HG03064 (cell line): ENCODE measurements around the gene EXD2.

ENCODE experiments used
- ATAC-seq: cut with Tn5 transposase; IDR thresholded peaks from one replicate; pipeline ENCODE4 v1.9.1; 2021; ENCODE audit warnings: low read depth; ENCODE audit not compliant: unreplicated experiment

The EXD2 gene

GRCh38 chr14:69247676-69248440 lies 56.6 kb downstream of the EXD2 start:
- ATAC-seq: no peak

- no peak for ATAC-seq
These were observed 58.3 kb downstream of the EXD2 start for GRCh38 chr14:69249603-69250002.

- ATAC-seq: no peak
These were observed 61.6 kb downstream of the EXD2 start for GRCh38 chr14:69252851-69253250.

- ATAC-seq: no peak
These were observed 67.8 kb downstream of the EXD2 start for GRCh38 chr14:69259168-69259526.

- ATAC-seq: no peak
These were observed 68.4 kb downstream of the EXD2 start, which contains the start of gene GALNT16 for GRCh38 chr14:69259527-69260189. GALNT16 (plus strand) TSS chr14:69260158; CDS start chr14:69260291, 133 bp downstream.

- no peak for ATAC-seq
These were observed 69.0 kb downstream of the EXD2 start for GRCh38 chr14:69260190-69260860.

GRCh38 chr14:69260861-69261564 lies 69.7 kb downstream of the EXD2 start:
- no peak for ATAC-seq

- ATAC-seq: no peak
These were observed 70.5 kb downstream of the EXD2 start for GRCh38 chr14:69261761-69262331.

GRCh38 chr14:69262516-69262915 lies 71.2 kb downstream of the EXD2 start:
- no peak for ATAC-seq

- ATAC-seq: no peak
These were observed 72.1 kb downstream of the EXD2 start for GRCh38 chr14:69263364-69263763.

GRCh38 chr14:69263771-69264170 lies 72.5 kb downstream of the EXD2 start:
- ATAC-seq: no peak

GRCh38 chr14:69266572-69267345 lies 75.5 kb downstream of the EXD2 start:
- no peak for ATAC-seq

GRCh38 chr14:69267492-69267891 lies 76.2 kb downstream of the EXD2 start:
- ATAC-seq: no peak

GRCh38 chr14:69268223-69268622 lies 76.9 kb downstream of the EXD2 start:
- ATAC-seq: no peak

- ATAC-seq: no peak
These were observed 77.5 kb downstream of the EXD2 start for GRCh38 chr14:69268763-69269162.

- no peak for ATAC-seq
These were observed 78.1 kb downstream of the EXD2 start for GRCh38 chr14:69269381-69269780.

- ATAC-seq: no peak
These were observed 78.8 kb downstream of the EXD2 start for GRCh38 chr14:69270097-69270496.

- ATAC-seq: no peak
These were observed 79.8 kb downstream of the EXD2 start for GRCh38 chr14:69270795-69271708.

GRCh38 chr14:69274321-69274720 lies 83.0 kb downstream of the EXD2 start:
- no peak for ATAC-seq
